Tibial nerve (tissue), 4 donors: ENCODE results near the gene VAMP8. TPM values are rescaled to one million over a fixed set of nuclear protein-coding genes. Genes with fewer than 3 reads are reported as not detected.
"Not testable (repeated sequence)": the region's sequence is repeated elsewhere in the genome, so short reads cannot be mapped to it uniquely, and the experiment has no call there.

Experiments used
- DNase-seq, 2 donors: peaks; one replicate each; pipeline ENCODE4 v3.0.0-alpha.2; 2019; ENCODE audit warnings: low spot score in 2 of 2
- H3K27ac ChIP-seq, 4 donors: fragments of 200-600 bp; sonication (generic) in 3 of 4; one replicate each; pipeline ENCODE4 v1.5.1; 2017 to 2019; ENCODE audit warnings: mild to moderate bottlenecking in 1 of 4
- H3K27me3 ChIP-seq, 2 donors: fragments of 200-600 bp; sonication (generic) in 1 of 2; one replicate each; pipeline versions ENCODE4 v1.5.1 to v1.6.0; 2017 to 2019
- H3K36me3 ChIP-seq, 3 donors: fragments of 200-600 bp; sonication (generic); one replicate each; pipeline ENCODE4 v1.5.1; 2018 to 2019
- H3K4me1 ChIP-seq, 4 donors: fragments of 200-600 bp; sonication (generic) in 3 of 4; one replicate each; pipeline ENCODE4 v1.5.1; 2017 to 2019
- H3K4me3 ChIP-seq, 4 donors: fragments of 200-600 bp; sonication (generic) in 3 of 4; one replicate each; pipeline ENCODE4 v1.5.1; 2017 to 2019; ENCODE audit warnings: mild to moderate bottlenecking in 1 of 4, moderate library complexity in 1 of 4
- H3K9me3 ChIP-seq, 4 donors: fragments of 200-600 bp; sonication (generic) in 3 of 4; one replicate each; pipeline ENCODE4 v1.5.1; 2017 to 2019
- CTCF ChIP-seq, 5 experiments: fragments of 200-600 bp in 3 of 5; fragments of 450-650 bp in 2 of 5; sonication (generic) in 3 of 5; IDR thresholded peaks; one replicate each; pipeline ENCODE4 v1.5.1; 2016 to 2019; ENCODE audit warnings: antibody characterized with exemption in 5 of 5, mild to moderate bottlenecking in 3 of 5, moderate library complexity in 2 of 5
- EP300 ChIP-seq, 2 donors: sonication (generic); formaldehyde crosslinking; IDR thresholded peaks; one replicate each; pipeline ENCODE4 v1.6.1; 2017; ENCODE audit warnings: antibody characterized with exemption in 2 of 2, mild to moderate bottlenecking in 1 of 2
- POLR2A ChIP-seq, 2 donors: fragments of 450-650 bp; IDR thresholded peaks; one replicate each; pipeline ENCODE4 v1.6.1; 2017; ENCODE audit warnings: antibody characterized with exemption in 2 of 2, mild to moderate bottlenecking in 2 of 2, moderate library complexity in 2 of 2
- WGBS, 2 donors: methylation state at CpG; one replicate each; pipeline ENCODE4 v1.1.5; 2018; 5-methylcytosine and 5-hydroxymethylcytosine counted together
- total RNA-seq, 4 donors: library from RNA; depleted of rRNA; stranded (reverse); fragments of >200 nt; gene quantifications; one replicate each; pipeline ENCODE4 v1.1.0, GENCODE V29; 2016

The VAMP8 gene
- total RNA-seq, 4 donors from 2014 or later, result 4.3 to 24.0 (median 11.8) TPM

DNA sequence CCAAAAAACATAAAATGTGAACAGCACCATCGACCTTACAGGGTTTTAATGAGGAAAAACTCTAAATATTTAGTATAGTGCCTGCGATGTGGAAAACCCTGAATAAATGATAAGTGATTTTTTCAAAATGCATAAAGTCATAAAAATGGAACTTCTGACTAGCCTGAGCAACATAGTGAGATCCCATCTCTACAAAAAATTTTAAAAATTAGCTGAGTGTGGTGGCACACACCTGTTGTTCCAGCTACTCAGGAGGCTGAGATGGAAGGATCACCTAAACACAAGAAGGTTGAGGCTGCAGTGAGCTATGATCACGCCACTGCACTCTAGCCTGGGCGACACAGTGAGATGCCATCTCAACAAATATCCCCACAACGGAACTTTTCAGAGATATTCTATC lies 20.3 kb upstream of the VAMP8 start:
- Histone ChIP-seq H3K27me3 (no peaks in the 10 kb centered on the region), H3K9me3 (no peaks in the 10 kb centered on the region), H3K4me1 (peaks cover 0 to 28% (median 17%) of the 10 kb centered on the region in 4 donors), H3K27ac (no peak overlapping the region), H3K4me3 (no peak overlapping the region), H3K36me3 (peaks cover 2 to 69% (median 11%) of the 10 kb centered on the region in 3 donors)
- TF ChIP-seq CTCF (IDR thresholded peaks at IDR 0.05) (no peak), POLR2A (IDR thresholded peaks at IDR 0.05) (no peak), EP300 (IDR thresholded peaks at IDR 0.05) (no peak)
- 91 to 98% methylated on average over 5 of the region's 5 CpGs for WGBS, 2 donors
- DNase-seq, result no peak

GRCh38 chr2:85558160-85558559 lies 19.2 kb upstream of the VAMP8 start:
- 94 to 96% methylated on average over 1 of the region's 1 CpG for WGBS, 2 donors
- no peak for TF ChIP-seq CTCF (IDR thresholded peaks at IDR 0.05)
- TF ChIP-seq POLR2A (IDR thresholded peaks at IDR 0.05), result no peak
- TF ChIP-seq EP300 (IDR thresholded peaks at IDR 0.05), result no peak
- no peaks in the 10 kb centered on the region for H3K9me3 ChIP-seq
- peaks cover under 1 to 59% (median 3%) of the 10 kb centered on the region in 3 donors for H3K36me3 ChIP-seq
- H3K27me3 ChIP-seq, result no peaks in the 10 kb centered on the region
- peaks cover 0 to 30% (median 17%) of the 10 kb centered on the region in 4 donors for H3K4me1 ChIP-seq
- H3K27ac ChIP-seq, result no peak overlapping the region
- no peak overlapping the region for H3K4me3 ChIP-seq
- no peak for DNase-seq

DNA sequence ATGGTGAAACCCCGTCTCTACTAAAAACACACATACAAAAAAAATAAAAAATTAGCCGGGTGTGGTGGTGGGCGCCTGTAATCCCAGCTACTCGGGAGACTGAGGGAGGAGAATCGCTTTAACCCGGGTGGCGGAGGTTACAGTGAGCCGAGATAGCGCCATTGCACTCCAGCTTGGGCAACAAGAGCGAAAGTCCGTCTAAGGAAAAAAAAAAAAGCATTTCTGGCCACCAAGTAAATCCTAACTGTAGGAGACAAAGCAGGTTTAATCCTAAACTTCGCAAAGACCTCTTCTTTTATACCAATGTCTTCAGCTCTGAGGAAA lies 17.0 kb upstream of the VAMP8 start:
- 77 to 83% methylated on average over 12 of the region's 12 CpGs for WGBS, 2 donors
- H3K27me3 ChIP-seq, DNase-seq, H3K9me3 ChIP-seq: not testable (repeated sequence)
- Histone ChIP-seq H3K4me3 (peak overlapping the region; percentile 77 to 89 (median 82)), H3K27ac (peak overlapping the region in 3 of 4 donors; percentile 89 to 92 (median 92)), H3K4me1 (peaks cover 0 to 30% (median 17%) of the 10 kb centered on the region in 4 donors), H3K36me3 (peaks cover 0 to 37% (median 0%) of the 10 kb centered on the region in 3 donors)

DNA sequence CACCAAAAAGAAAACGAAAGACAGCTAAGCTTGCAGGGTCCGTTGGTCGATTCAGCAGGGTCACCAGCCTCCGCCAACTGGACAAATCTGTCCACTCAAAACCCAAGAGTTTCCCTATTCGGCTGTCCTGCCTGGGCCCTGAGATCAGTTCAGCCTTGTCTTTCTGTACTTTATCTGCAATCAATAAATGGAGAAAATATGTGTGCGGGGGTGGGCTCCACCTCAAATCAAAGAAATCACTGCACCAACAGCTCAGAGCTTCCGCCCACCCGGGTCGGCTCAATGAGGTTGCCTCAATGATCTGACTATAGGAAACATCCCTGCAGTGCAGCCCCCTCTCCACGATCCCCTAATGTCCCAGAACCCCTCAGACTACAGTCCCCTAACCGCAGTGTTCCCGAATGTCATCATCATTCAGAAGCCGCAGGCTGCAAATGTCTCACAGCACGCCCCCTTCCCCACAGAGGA lies 16.5 kb upstream of the VAMP8 start:
- Histone ChIP-seq H3K4me3 (peak overlapping the region; percentile 77 to 89 (median 82)), H3K4me1 (peaks cover 0 to 30% (median 17%) of the 10 kb centered on the region in 4 donors), H3K36me3 (peaks cover 0 to 32% (median 0%) of the 10 kb centered on the region in 3 donors), H3K9me3 (no peaks in the 10 kb centered on the region), H3K27me3 (no peaks in the 10 kb centered on the region), H3K27ac (peak overlapping the region; percentile 80 to 92 (median 90))
- TF ChIP-seq POLR2A (IDR thresholded peaks at IDR 0.05) (no peak), EP300 (IDR thresholded peaks at IDR 0.05) (no peak), CTCF (IDR thresholded peaks at IDR 0.05) (no peak)
- WGBS, 2 donors, result 2 to 3% methylated on average over 14 of the region's 14 CpGs
- no peak for DNase-seq

- no peaks in the 10 kb centered on the region for H3K9me3 ChIP-seq
- H3K4me1 ChIP-seq, result peaks cover 0 to 30% (median 17%) of the 10 kb centered on the region in 4 donors
- peak; percentile 92 for DNase-seq
- H3K27me3 ChIP-seq, result no peaks in the 10 kb centered on the region
- 4% methylated on average over 51 to 61 of the region's 64 CpGs for WGBS, 2 donors
- H3K27ac ChIP-seq, result peak within 1 kb of the TSS; percentile 80 to 92 (median 90)
- peaks cover 0 to 25% (median 0%) of the 10 kb centered on the region in 3 donors for H3K36me3 ChIP-seq
- peak within 1 kb of the TSS; percentile 77 to 89 (median 82) for H3K4me3 ChIP-seq
- TF ChIP-seq CTCF (IDR thresholded peaks at IDR 0.05), result peak in 4 of 5 experiments; percentile 6 to 85 (median 42)
- TF ChIP-seq EP300 (IDR thresholded peaks at IDR 0.05), result peak; percentile 73 to 95
- TF ChIP-seq POLR2A (IDR thresholded peaks at IDR 0.05), result peak; percentile 69 to 71
Observed at GRCh38 chr2:85561280-85562212, 15.8 kb upstream of the VAMP8 start, which contains the start of gene GGCX. TSS of gene GGCX (minus strand) at chr2:85561493. CDS start at chr2:85561428, 65 bp downstream.
